Measurements from ENCODE around the gene SUMO3. TPM values are rescaled to one million over a fixed set of nuclear protein-coding genes. Genes with fewer than 3 reads are reported as not detected.

Gene SUMO3
- total RNA-seq, 1 experiment from 2014 or later: 70.3 TPM

GRCh38 chr21:44757731-44758130 lies 60.1 kb downstream of the SUMO3 start:
- no peak overlapping the region for H3K4me3 ChIP-seq (ENCODE audit: low read length)
- no peak overlapping the region for H3K4me2 ChIP-seq (ENCODE audit: low read depth, low read length, poor library complexity, severe bottlenecking)

DNA sequence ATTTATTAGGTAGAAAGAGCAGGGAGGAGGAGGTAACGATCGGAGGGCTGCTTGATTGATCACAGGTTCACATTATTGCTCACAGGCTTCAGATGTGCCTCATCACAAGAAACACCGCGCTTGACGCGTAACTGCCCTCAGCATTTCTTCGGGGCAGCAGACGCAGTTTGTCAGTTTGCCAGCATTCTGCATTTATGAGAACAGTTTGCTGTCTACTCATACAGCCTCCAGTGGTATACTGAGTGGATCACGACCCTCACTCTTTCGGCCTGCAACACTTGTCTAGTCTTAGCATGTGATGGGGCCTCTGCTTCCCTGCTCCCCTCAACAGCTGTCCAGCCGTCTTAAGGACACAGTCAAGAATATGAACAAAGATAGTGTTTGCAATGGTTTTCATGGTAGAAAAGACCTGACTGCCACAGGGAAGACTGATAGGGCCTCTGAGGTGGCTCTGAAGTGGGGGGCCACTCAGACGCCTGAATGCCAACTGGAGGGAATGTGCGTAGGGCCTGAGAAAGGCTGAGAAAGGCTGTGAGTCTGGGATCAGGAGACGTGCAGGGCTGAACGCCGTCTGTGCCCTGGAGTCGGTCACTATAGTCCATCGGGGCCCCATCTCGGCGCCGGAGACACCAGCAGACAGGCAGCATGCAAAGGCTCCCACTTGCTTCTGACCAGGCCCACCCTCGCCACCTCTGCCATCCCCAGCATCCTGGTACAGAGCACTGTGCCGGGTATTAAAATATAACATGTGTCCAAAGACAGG lies 61.3 kb downstream of the SUMO3 start:
- H2AFZ ChIP-seq (ENCODE audit: low read length): no peak overlapping the region
- H3K9me2 ChIP-seq (replicated peaks; ENCODE audit: insufficient read depth, low read length): no peaks in the 10 kb centered on the region
- no peaks in the 10 kb centered on the region for H3K9me3 ChIP-seq (ENCODE audit: low read length)
- no peak overlapping the region for H3K27ac ChIP-seq (ENCODE audit: low read length)
- no peaks in the 10 kb centered on the region for H3K79me2 ChIP-seq (ENCODE audit: low read length)
- H3K4me2 ChIP-seq (ENCODE audit: low read depth, low read length, poor library complexity, severe bottlenecking): no peak overlapping the region
- H3K4me1 ChIP-seq (ENCODE audit: low read length): no peaks in the 10 kb centered on the region
- no peaks in the 10 kb centered on the region for H3K36me3 ChIP-seq (ENCODE audit: insufficient read depth, low read length)
- H3K27me3 ChIP-seq (ENCODE audit: low read length): no peaks in the 10 kb centered on the region
- H3K9ac ChIP-seq (ENCODE audit: low read length): no peak overlapping the region
- H3K4me3 ChIP-seq (ENCODE audit: low read length): no peak overlapping the region
- H4K20me1 ChIP-seq (ENCODE audit: insufficient read depth, low read depth, low read length): peaks cover 3% of the 10 kb centered on the region; the same call in 1 of the 2 replicates
- DNase-seq: no peak

More at GRCh38 chr21:44757731-44758130, 60.1 kb downstream of the SUMO3 start:
- Histone ChIP-seq H3K9me3 (ENCODE audit: low read length) (no peaks in the 10 kb centered on the region), H3K27ac (ENCODE audit: low read length) (no peak overlapping the region), H3K9ac (ENCODE audit: low read length) (no peak overlapping the region), H3K9me2 (replicated peaks; ENCODE audit: insufficient read depth, low read length) (no peaks in the 10 kb centered on the region), H3K27me3 (ENCODE audit: low read length) (no peaks in the 10 kb centered on the region), H3K36me3 (ENCODE audit: insufficient read depth, low read length) (no peaks in the 10 kb centered on the region), H4K20me1 (ENCODE audit: insufficient read depth, low read depth, low read length) (peaks cover 3% of the 10 kb centered on the region; the same call in 1 of the 2 replicates), H3K4me1 (ENCODE audit: low read length) (no peaks in the 10 kb centered on the region), H3K79me2 (ENCODE audit: low read length) (no peaks in the 10 kb centered on the region), H2AFZ (ENCODE audit: low read length) (no peak overlapping the region)
- DNase-seq: no peak

Other genes starting within 250 kb of the SUMO3 start
- not detected in 2 replicates for gene KRTAP10-4, start 244.3 kb downstream of the SUMO3 start, total RNA-seq (2014; rRNA removed; shearing (Covaris generic); ENCODE audit: low replicate concordance)
- not detected in 2 replicates for gene KRTAP10-5, start 237.5 kb downstream of the SUMO3 start, total RNA-seq (2014; rRNA removed; shearing (Covaris generic); ENCODE audit: low replicate concordance)
- not detected in 2 replicates for gene KRTAP10-6, start 225.6 kb downstream of the SUMO3 start, total RNA-seq (2014; rRNA removed; shearing (Covaris generic); ENCODE audit: low replicate concordance)
- not detected in 2 replicates for gene KRTAP10-7, start 217.5 kb downstream of the SUMO3 start, total RNA-seq (2014; rRNA removed; shearing (Covaris generic); ENCODE audit: low replicate concordance)
- not detected in 2 replicates for gene KRTAP10-8, start 206.0 kb downstream of the SUMO3 start, total RNA-seq (2014; rRNA removed; shearing (Covaris generic); ENCODE audit: low replicate concordance)
- not detected in 2 replicates for gene KRTAP10-9, start 191.0 kb downstream of the SUMO3 start, total RNA-seq (2014; rRNA removed; shearing (Covaris generic); ENCODE audit: low replicate concordance)
- not detected in 2 replicates for gene KRTAP10-10, start 180.7 kb downstream of the SUMO3 start, total RNA-seq (2014; rRNA removed; shearing (Covaris generic); ENCODE audit: low replicate concordance)
- gene KRTAP10-11, start 171.6 kb downstream of the SUMO3 start, total RNA-seq (2014; rRNA removed; shearing (Covaris generic); ENCODE audit: low replicate concordance): not detected in 2 replicates
- not detected in 2 replicates for gene KRTAP12-4, start 163.4 kb downstream of the SUMO3 start, total RNA-seq (2014; rRNA removed; shearing (Covaris generic); ENCODE audit: low replicate concordance)
- not detected in 2 replicates for gene KRTAP12-3, start 160.1 kb downstream of the SUMO3 start, total RNA-seq (2014; rRNA removed; shearing (Covaris generic); ENCODE audit: low replicate concordance)
- gene KRTAP12-2, start 151.1 kb downstream of the SUMO3 start, total RNA-seq (2014; rRNA removed; shearing (Covaris generic); ENCODE audit: low replicate concordance): not detected in 2 replicates
- gene KRTAP12-1, start 135.9 kb downstream of the SUMO3 start, total RNA-seq (2014; rRNA removed; shearing (Covaris generic); ENCODE audit: low replicate concordance): not detected in 2 replicates
- gene KRTAP10-12, start 120.9 kb downstream of the SUMO3 start, total RNA-seq (2014; rRNA removed; shearing (Covaris generic); ENCODE audit: low replicate concordance): not detected in 2 replicates
- not detected in 2 replicates for gene TSPEAR, start 106.5 kb downstream of the SUMO3 start, total RNA-seq (2014; rRNA removed; shearing (Covaris generic); ENCODE audit: low replicate concordance)
- gene UBE2G2, start 16.2 kb downstream of the SUMO3 start, total RNA-seq (2014; rRNA removed; shearing (Covaris generic); ENCODE audit: low replicate concordance): 126 and 148 TPM in 2 replicates
- 37.8 and 44.7 TPM in 2 replicates for gene PTTG1IP, start 55.6 kb upstream of the SUMO3 start, total RNA-seq (2014; rRNA removed; shearing (Covaris generic); ENCODE audit: low replicate concordance)
- 252 and 484 TPM in 2 replicates for gene ITGB2, start 102.8 kb upstream of the SUMO3 start, total RNA-seq (2014; rRNA removed; shearing (Covaris generic); ENCODE audit: low replicate concordance)
- 12.2 and 48.7 TPM in 2 replicates for gene SLX9, start 122.0 kb upstream of the SUMO3 start, total RNA-seq (2014; rRNA removed; shearing (Covaris generic); ENCODE audit: low replicate concordance)

Data from Karpas-422 (cell line).